NCI-H460 (cell line): ENCODE measurements around the gene MYO5A. TPM values are rescaled to one million over a fixed set of nuclear protein-coding genes. Genes with fewer than 3 reads are reported as not detected.

Source experiments
- DNase-seq: peaks from one replicate; pipeline ENCODE4 v3.0.0-alpha.2; 2016; ENCODE audit warnings: low read depth; ENCODE audit errors: extremely low read depth
- small RNA-seq, 2 experiments: library from RNA; depleted of rRNA; stranded (forward); fragments of <200 nt; gene quantifications; one replicate each; pipeline ENCODE3, GENCODE V24; 2014
- total RNA-seq: library from RNA; depleted of rRNA; stranded (reverse); fragments of >200 nt; shearing (Covaris generic); gene quantifications from 2 replicates; pipeline ENCODE4 v1.2.3, GENCODE V29; 2014; rRNA removed

MYO5A gene
- total RNA-seq, 1 experiment from 2014 or later = 12.6 TPM

DNA sequence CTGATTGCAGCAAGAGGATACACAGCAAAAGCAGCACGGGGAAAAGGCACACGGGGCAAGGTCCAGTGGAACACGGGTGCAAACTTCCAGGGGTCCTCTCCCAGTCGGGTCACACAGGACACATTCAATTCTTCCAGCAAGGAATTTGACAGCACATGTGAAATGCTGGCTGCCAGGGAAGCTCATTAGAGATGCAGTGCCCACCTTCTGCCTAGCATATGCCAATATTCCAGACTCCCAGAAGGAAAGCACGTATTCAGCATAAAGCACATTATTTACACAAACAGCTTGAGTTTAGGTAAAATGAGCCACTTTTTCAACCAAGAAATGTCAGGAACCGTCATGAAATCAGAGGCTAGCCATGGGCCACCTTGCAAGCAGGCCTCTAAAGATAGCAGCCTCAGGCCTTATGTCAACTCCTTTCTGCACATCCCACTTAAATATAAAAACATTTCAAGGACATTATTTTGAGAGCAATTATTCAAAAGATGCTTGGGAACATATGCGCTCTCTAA is 252.4 kb downstream of the MYO5A start:
- no peak for DNase-seq

DNA sequence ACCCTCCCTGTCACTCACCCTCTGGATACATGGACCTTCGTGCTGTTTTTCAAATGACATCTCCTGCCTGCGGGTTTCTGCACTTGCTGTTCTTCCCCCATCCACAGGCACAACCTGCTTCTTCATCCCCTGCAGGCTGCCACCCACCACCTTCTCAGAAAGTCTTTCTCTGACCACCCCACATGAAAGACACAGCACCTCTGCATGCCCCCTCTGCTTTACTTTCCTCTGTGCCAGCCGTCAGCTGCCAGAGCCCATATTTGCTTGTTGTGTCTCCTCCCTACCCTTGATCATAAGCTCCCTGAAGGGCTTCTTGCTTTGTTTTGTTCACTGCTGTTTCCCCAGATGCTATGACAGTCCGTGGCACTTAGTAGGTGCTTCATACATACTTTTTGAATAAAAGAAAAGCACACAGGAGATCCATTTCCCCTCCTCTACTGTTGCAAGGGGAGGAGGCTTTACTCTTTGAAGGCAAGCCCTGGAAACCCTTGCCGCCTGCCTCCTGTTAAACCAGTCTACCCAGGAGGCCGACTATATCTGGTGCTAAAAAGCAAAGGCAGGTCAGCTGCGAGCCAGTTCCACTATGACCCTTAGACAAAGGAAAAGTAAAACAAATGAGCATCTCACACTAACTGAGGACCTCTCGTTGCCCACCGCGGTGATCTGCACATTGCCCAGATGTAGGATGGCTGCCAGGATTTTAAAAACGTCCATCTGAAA is 265.0 kb downstream of the MYO5A start:
- DNase-seq = no peak

DNA sequence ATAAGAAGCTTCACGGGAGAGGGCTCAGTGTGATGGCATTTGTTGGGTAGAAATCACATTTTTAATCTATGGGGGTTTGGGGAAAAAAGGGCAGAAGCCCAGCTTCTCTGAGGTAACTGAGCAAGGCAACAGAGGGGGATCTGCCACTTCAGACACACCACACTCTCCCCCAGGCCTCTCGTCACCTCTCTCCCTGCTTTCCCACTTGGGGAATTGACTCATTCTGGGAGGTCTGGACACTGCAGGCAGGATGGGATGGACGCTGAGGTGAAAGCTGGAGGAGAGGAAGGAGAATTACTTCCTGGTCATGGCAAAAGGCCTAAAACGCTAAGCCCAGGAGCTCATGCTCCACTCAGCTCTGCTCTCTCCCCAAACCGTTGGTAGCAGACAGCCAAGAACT is 266.3 kb downstream of the MYO5A start:
- DNase-seq = no peak

DNA sequence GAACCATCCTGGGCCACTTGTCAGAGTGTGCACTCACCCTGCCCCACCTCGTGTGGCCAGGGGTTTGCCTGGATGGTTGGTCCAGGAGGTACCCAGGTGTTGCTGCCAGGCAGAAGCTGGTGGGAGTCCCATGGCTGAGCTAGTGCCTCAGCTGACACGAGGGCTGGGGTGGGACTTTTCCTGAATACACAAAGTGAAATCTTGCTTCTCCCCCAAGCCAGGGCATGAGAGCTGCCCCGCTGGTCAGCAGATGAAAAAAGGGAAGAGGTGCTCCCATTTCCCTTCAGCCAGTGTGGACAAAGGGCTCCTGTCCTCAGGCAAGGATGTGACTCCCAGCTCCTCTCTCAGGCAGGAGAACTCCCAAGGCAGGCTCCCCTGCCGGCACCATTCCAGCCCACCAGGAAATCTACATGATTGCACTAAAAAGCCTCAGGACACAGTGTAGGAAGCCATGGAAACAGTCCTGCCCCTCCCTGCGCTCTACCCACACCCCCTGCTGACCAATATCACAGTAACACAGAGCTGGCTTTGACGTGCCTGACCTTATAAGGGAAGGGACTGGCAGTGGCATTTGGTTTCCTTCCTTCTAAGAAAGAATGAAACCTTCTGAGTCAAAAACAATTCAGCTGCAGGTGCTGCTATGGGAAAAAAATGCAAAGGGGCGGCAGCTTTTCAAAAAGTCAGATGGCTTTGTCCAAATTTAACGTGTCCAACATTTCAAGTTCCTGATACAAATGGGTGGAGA is 267.0 kb downstream of the MYO5A start:
- peak; percentile 64 for DNase-seq

DNA sequence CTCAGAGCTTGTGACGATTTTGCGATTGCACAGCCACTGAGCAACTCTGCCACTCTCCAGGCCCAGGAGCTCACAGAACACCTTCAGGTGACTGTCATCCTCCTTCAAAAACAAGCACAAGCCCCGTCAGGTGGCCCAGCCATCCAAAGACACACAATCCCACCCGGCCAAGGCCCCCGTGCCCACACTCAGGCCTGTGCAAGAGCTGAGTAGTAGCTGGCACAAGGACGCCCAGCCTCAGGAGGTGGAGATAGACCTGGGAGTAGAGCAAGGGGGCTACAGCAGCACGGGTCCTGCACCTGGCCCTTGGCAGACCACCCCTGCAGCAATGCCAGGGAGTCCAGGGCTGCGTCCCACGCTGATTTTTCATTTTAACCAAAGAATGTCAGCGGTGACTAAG is 267.7 kb downstream of the MYO5A start:
- no peak for DNase-seq

DNA sequence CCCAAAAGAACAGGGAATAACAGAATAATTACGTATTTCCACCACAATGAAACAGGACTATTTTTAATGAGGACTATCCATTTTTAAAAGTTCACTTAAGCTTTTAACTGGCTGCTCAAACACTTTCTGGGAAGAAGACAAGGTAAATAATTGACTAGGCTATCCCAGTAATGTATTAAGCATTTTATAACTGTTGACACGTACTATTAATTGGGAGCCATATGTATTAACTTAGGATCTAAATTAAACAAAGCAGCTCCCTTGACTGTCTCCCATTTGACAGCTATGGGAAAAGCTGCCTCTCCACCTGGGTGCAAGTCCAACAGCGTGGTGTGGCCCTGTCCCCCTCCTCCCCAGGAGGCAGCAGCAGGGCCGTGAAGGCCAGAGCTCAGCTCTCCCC is 269.2 kb downstream of the MYO5A start:
- DNase-seq = no peak

DNA sequence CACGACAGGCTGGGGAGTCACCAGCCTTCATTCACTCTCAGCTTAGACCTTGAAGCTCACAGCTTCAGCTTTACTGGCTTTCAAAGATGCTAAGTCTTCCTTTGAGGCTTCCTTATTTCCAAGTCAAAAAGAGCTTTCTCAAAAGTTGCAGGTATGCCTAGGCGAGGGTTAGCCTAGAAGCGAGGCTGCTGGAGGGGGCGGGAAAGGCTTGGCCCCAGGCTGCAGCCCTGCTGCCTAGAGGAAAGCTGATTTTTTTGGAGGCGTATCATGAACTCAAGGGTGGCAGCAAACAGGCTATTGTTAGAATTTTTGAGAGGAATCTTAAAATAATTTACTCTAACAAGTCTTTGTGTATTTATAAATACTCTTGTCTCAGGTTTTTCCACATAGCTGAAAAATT is 270.2 kb downstream of the MYO5A start:
- DNase-seq = no peak

DNA sequence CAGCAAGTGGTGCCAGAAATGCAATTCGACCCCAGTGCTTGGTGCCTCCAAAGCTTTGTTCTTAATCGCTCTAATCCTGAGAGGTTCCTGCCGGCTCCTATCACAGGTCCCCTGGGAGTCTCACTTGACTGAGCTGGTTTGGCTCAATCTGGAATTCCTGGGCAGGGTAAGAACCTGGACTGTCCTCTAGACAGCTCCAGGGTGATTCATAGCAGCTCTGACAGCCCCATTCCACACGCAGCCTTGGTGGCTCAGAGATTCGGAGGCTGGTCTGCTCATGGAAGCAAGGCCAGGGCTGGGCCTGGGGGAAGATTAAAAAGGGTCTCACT is 271.0 kb downstream of the MYO5A start:
- DNase-seq = no peak

Small RNA genes within 50 kb of the gene (small RNA-seq; reads per million reads assigned to genes)
- gene MIR1266 = 0.02 to 0.59 reads per million in 2 experiments

Other genes starting within 250 kb of the MYO5A start
- 11.0 and 14.9 TPM in 2 replicates for gene MYO5C, start 233.1 kb downstream of the MYO5A start, total RNA-seq
- gene ARPP19, start 40.1 kb upstream of the MYO5A start, total RNA-seq = 99.9 and 114 TPM in 2 replicates
- 7.1 and 8.7 TPM in 2 replicates for gene ATOSA, start 150.5 kb upstream of the MYO5A start, total RNA-seq